ENCODE results near the gene NANS. TPM values are rescaled to one million over a fixed set of nuclear protein-coding genes. Genes with fewer than 3 reads are reported as not detected.

NANS gene
- total and polyA plus RNA-seq, 10 of the 15 experiments (the other 5 are each of a cell fraction or from before 2014, with no cell fraction given) = 21.0 to 126 (median 52.3) TPM

- no peak for TF ChIP-seq CUX1 (IDR thresholded peaks at IDR 0.05; ENCODE audit: insufficient replicate concordance, low read depth, low read length)
- TF ChIP-seq CEBPZ (IDR thresholded peaks at IDR 0.05; ENCODE audit: low read depth, low read length) = no peak
- 0 out of 2 replicates have a peak, but pooled peaks have one; percentile 36 for TF ChIP-seq IKZF1 (conservative IDR thresholded peaks at IDR 0.05)
- no peak for TF ChIP-seq ZNF207 (IDR thresholded peaks at IDR 0.05; ENCODE audit: borderline replicate concordance)
- no peak for TF ChIP-seq PRDM15 (CRISPR knock-in tag; IDR thresholded peaks at IDR 0.05)
- 0 out of 2 replicates have a peak, but pooled peaks have one; percentile 35 for TF ChIP-seq POLR2AphosphoS2 (IDR thresholded peaks at IDR 0.05; ENCODE audit: low read depth, low read length)
- no peak; the same call in 1 of the 2 replicates for TF ChIP-seq TARDBP (IDR thresholded peaks at IDR 0.05; ENCODE audit: borderline replicate concordance)
- peak; percentile 49; the same call in 1 of the 2 replicates for TF ChIP-seq TAF1 (IDR thresholded peaks at IDR 0.05; ENCODE audit: borderline replicate concordance, low read depth, low read length)
- no peak for TF ChIP-seq FOXK2 (IDR thresholded peaks at IDR 0.05)
- TF ChIP-seq ETV6 (conservative IDR thresholded peaks at IDR 0.05 in 1 of 2, IDR thresholded peaks at IDR 0.05 in 1 of 2; ENCODE audit: borderline replicate concordance in 1 of 2, low read depth in 1 of 2) = peak in 1 of 2 experiments; percentile 42; a peak in 1 of 4 replicates
- TF ChIP-seq, protein P1, sequence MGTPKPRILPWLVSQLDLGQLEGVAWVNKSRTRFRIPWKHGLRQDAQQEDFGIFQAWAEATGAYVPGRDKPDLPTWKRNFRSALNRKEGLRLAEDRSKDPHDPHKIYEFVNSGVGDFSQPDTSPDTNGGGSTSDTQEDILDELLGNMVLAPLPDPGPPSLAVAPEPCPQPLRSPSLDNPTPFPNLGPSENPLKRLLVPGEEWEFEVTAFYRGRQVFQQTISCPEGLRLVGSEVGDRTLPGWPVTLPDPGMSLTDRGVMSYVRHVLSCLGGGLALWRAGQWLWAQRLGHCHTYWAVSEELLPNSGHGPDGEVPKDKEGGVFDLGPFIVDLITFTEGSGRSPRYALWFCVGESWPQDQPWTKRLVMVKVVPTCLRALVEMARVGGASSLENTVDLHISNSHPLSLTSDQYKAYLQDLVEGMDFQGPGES (IDR thresholded peaks at IDR 0.05) = no peak
- TF ChIP-seq, protein P2, sequence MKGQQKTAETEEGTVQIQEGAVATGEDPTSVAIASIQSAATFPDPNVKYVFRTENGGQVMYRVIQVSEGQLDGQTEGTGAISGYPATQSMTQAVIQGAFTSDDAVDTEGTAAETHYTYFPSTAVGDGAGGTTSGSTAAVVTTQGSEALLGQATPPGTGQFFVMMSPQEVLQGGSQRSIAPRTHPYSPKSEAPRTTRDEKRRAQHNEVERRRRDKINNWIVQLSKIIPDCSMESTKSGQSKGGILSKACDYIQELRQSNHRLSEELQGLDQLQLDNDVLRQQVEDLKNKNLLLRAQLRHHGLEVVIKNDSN (IDR thresholded peaks at IDR 0.05; ENCODE audit: borderline replicate concordance, extremely low read length, insufficient read depth, low read depth, low read length) = no peak
- TF ChIP-seq, protein P3, sequence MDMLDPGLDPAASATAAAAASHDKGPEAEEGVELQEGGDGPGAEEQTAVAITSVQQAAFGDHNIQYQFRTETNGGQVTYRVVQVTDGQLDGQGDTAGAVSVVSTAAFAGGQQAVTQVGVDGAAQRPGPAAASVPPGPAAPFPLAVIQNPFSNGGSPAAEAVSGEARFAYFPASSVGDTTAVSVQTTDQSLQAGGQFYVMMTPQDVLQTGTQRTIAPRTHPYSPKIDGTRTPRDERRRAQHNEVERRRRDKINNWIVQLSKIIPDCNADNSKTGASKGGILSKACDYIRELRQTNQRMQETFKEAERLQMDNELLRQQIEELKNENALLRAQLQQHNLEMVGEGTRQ (IDR thresholded peaks at IDR 0.05; ENCODE audit: borderline replicate concordance, low read depth, low read length) = no peak
Observed at GRCh38 chr9:98101868-98102273, 45.3 kb downstream of the NANS start (continued).

Measured in GM12878 (cell line).